ENCODE data around the gene DHRS7C.

Gene DHRS7C

GRCh38 chr17:9792181-9792840, 919 bp upstream of the DHRS7C start:
- H2BK120ac ChIP-seq (ENCODE audit: insufficient read depth, low read length, poor library complexity): no peak overlapping the region
- H3K79me2 ChIP-seq (ENCODE audit: control insufficient read depth, insufficient read depth, low read length, poor library complexity): no peaks in the 10 kb centered on the region
- H3K4ac ChIP-seq (ENCODE audit: low read depth, low read length): no peak overlapping the region
- H2BK5ac ChIP-seq (ENCODE audit: low read depth, low read length, poor library complexity): no peak overlapping the region
- H4K8ac ChIP-seq (ENCODE audit: low read depth, low read length): no peak overlapping the region
- no peak overlapping the region for H3K9ac ChIP-seq (ENCODE audit: low read length)
- DNase-seq: peak in 1 of 2 donors; percentile 60
- no CpG with 5 or more reads among the region's 15 CpGs for WGBS (ENCODE audit: extremely low coverage, insufficient coverage, insufficient read length)
- H3K23ac ChIP-seq (ENCODE audit: low read length): no peak overlapping the region
- H4K91ac ChIP-seq (ENCODE audit: low read depth, low read length): no peak overlapping the region
- no peak overlapping the region for H3K14ac ChIP-seq (ENCODE audit: low read length)
- no peak overlapping the region for H4K12ac ChIP-seq (ENCODE audit: low read depth, low read length)
- H3K4me3 ChIP-seq (ENCODE audit: low read depth, low read length): peak overlapping the region; percentile 5
- no peak overlapping the region for H2AFZ ChIP-seq (ENCODE audit: insufficient read depth, low read length, poor library complexity)
- no peaks in the 10 kb centered on the region for H3K36me3 ChIP-seq (ENCODE audit: control insufficient read depth in 1 of 2, insufficient read depth in 2 of 2, low read length in 2 of 2)
- no peak overlapping the region for H2BK12ac ChIP-seq (ENCODE audit: low read length)
- no peaks in the 10 kb centered on the region for H3K79me1 ChIP-seq (ENCODE audit: low read length)
- no peak overlapping the region for H3K18ac ChIP-seq (ENCODE audit: low read length)
- H3K4me2 ChIP-seq (ENCODE audit: low read length): no peak overlapping the region
- H3K27me3 ChIP-seq (ENCODE audit: insufficient read depth, low read length): no peaks in the 10 kb centered on the region
- H3K9me3 ChIP-seq (ENCODE audit: insufficient read depth, low read depth, low read length): no peaks in the 10 kb centered on the region
- H3K4me1 ChIP-seq (ENCODE audit: control insufficient read depth in 1 of 2, insufficient read depth in 2 of 2, low read length in 2 of 2): no peaks in the 10 kb centered on the region
- H2AK5ac ChIP-seq (ENCODE audit: low read length): no peak overlapping the region
- no peak overlapping the region for H3K27ac ChIP-seq (ENCODE audit: low read depth, low read length)

GRCh38 chr17:9790316-9790715, 1.1 kb downstream of the DHRS7C start:
- Histone ChIP-seq H2AK5ac (ENCODE audit: low read length) (no peak overlapping the region), H4K12ac (ENCODE audit: low read depth, low read length) (no peak overlapping the region), H4K91ac (ENCODE audit: low read depth, low read length) (no peak overlapping the region), H3K4me2 (ENCODE audit: low read length) (no peak overlapping the region), H2BK5ac (ENCODE audit: low read depth, low read length, poor library complexity) (no peak overlapping the region), H3K36me3 (ENCODE audit: control insufficient read depth in 1 of 2, insufficient read depth in 2 of 2, low read length in 2 of 2) (no peaks in the 10 kb centered on the region), H3K79me1 (ENCODE audit: low read length) (no peaks in the 10 kb centered on the region), H3K9ac (ENCODE audit: low read length) (no peak overlapping the region), H3K4me3 (ENCODE audit: low read depth, low read length) (no peak overlapping the region), H4K8ac (ENCODE audit: low read depth, low read length) (no peak overlapping the region), H2BK12ac (ENCODE audit: low read length) (no peak overlapping the region), H3K79me2 (ENCODE audit: control insufficient read depth, insufficient read depth, low read length, poor library complexity) (no peaks in the 10 kb centered on the region), H3K9me3 (ENCODE audit: insufficient read depth, low read depth, low read length) (no peaks in the 10 kb centered on the region), H3K14ac (ENCODE audit: low read length) (no peak overlapping the region), H3K23ac (ENCODE audit: low read length) (no peak overlapping the region), H3K4me1 (ENCODE audit: control insufficient read depth in 1 of 2, insufficient read depth in 2 of 2, low read length in 2 of 2) (no peaks in the 10 kb centered on the region), H3K27ac (ENCODE audit: low read depth, low read length) (no peak overlapping the region), H3K27me3 (ENCODE audit: insufficient read depth, low read length) (no peaks in the 10 kb centered on the region), H2BK120ac (ENCODE audit: insufficient read depth, low read length, poor library complexity) (no peak overlapping the region), H2AFZ (ENCODE audit: insufficient read depth, low read length, poor library complexity) (no peak overlapping the region), H3K18ac (ENCODE audit: low read length) (no peak overlapping the region), H3K4ac (ENCODE audit: low read depth, low read length) (no peak overlapping the region)
- no CpG with 5 or more reads among the region's 4 CpGs for WGBS (ENCODE audit: extremely low coverage, insufficient coverage, insufficient read length)
- no peak for DNase-seq

- Histone ChIP-seq H3K79me2 (ENCODE audit: control insufficient read depth, insufficient read depth, low read length, poor library complexity) (no peaks in the 10 kb centered on the region), H2BK5ac (ENCODE audit: low read depth, low read length, poor library complexity) (no peak overlapping the region), H2AK5ac (ENCODE audit: low read length) (no peak overlapping the region), H3K9me3 (ENCODE audit: insufficient read depth, low read depth, low read length) (no peaks in the 10 kb centered on the region), H3K4me2 (ENCODE audit: low read length) (no peak overlapping the region), H3K4ac (ENCODE audit: low read depth, low read length) (no peak overlapping the region), H3K9ac (ENCODE audit: low read length) (no peak overlapping the region), H3K4me3 (ENCODE audit: low read depth, low read length) (no peak overlapping the region), H3K27ac (ENCODE audit: low read depth, low read length) (no peak overlapping the region), H3K18ac (ENCODE audit: low read length) (no peak overlapping the region), H4K91ac (ENCODE audit: low read depth, low read length) (no peak overlapping the region), H3K23ac (ENCODE audit: low read length) (no peak overlapping the region), H3K4me1 (ENCODE audit: control insufficient read depth in 1 of 2, insufficient read depth in 2 of 2, low read length in 2 of 2) (no peaks in the 10 kb centered on the region), H3K14ac (ENCODE audit: low read length) (no peak overlapping the region), H2BK12ac (ENCODE audit: low read length) (no peak overlapping the region), H4K8ac (ENCODE audit: low read depth, low read length) (no peak overlapping the region), H4K12ac (ENCODE audit: low read depth, low read length) (no peak overlapping the region), H3K27me3 (ENCODE audit: insufficient read depth, low read length) (no peaks in the 10 kb centered on the region), H2BK120ac (ENCODE audit: insufficient read depth, low read length, poor library complexity) (no peak overlapping the region), H3K36me3 (ENCODE audit: control insufficient read depth in 1 of 2, insufficient read depth in 2 of 2, low read length in 2 of 2) (no peaks in the 10 kb centered on the region), H3K79me1 (ENCODE audit: low read length) (no peaks in the 10 kb centered on the region), H2AFZ (ENCODE audit: insufficient read depth, low read length, poor library complexity) (no peak overlapping the region)
- DNase-seq: no peak
- no CpG with 5 or more reads among the region's 8 CpGs for WGBS (ENCODE audit: extremely low coverage, insufficient coverage, insufficient read length)
Measured at GRCh38 chr17:9788601-9789000, 2.8 kb downstream of the DHRS7C start.

- H3K23ac ChIP-seq (ENCODE audit: low read length): no peak overlapping the region
- H3K4ac ChIP-seq (ENCODE audit: low read depth, low read length): no peak overlapping the region
- WGBS (ENCODE audit: extremely low coverage, insufficient coverage, insufficient read length): no CpG with 5 or more reads among the region's 2 CpGs
- no peak for DNase-seq
- no peak overlapping the region for H4K91ac ChIP-seq (ENCODE audit: low read depth, low read length)
- no peak overlapping the region for H2BK5ac ChIP-seq (ENCODE audit: low read depth, low read length, poor library complexity)
- H2BK12ac ChIP-seq (ENCODE audit: low read length): no peak overlapping the region
- H3K9ac ChIP-seq (ENCODE audit: low read length): no peak overlapping the region
- no peak overlapping the region for H2AK5ac ChIP-seq (ENCODE audit: low read length)
- H3K4me2 ChIP-seq (ENCODE audit: low read length): no peak overlapping the region
- no peak overlapping the region for H3K27ac ChIP-seq (ENCODE audit: low read depth, low read length)
- no peak overlapping the region for H2BK120ac ChIP-seq (ENCODE audit: insufficient read depth, low read length, poor library complexity)
- H3K18ac ChIP-seq (ENCODE audit: low read length): no peak overlapping the region
- no peaks in the 10 kb centered on the region for H3K36me3 ChIP-seq (ENCODE audit: control insufficient read depth in 1 of 2, insufficient read depth in 2 of 2, low read length in 2 of 2)
- H3K9me3 ChIP-seq (ENCODE audit: insufficient read depth, low read depth, low read length): no peaks in the 10 kb centered on the region
- no peaks in the 10 kb centered on the region for H3K27me3 ChIP-seq (ENCODE audit: insufficient read depth, low read length)
- no peak overlapping the region for H2AFZ ChIP-seq (ENCODE audit: insufficient read depth, low read length, poor library complexity)
- H3K79me1 ChIP-seq (ENCODE audit: low read length): no peaks in the 10 kb centered on the region
- H4K8ac ChIP-seq (ENCODE audit: low read depth, low read length): no peak overlapping the region
- H3K79me2 ChIP-seq (ENCODE audit: control insufficient read depth, insufficient read depth, low read length, poor library complexity): no peaks in the 10 kb centered on the region
- no peak overlapping the region for H4K12ac ChIP-seq (ENCODE audit: low read depth, low read length)
- H3K4me1 ChIP-seq (ENCODE audit: control insufficient read depth in 1 of 2, insufficient read depth in 2 of 2, low read length in 2 of 2): no peaks in the 10 kb centered on the region
- no peak overlapping the region for H3K4me3 ChIP-seq (ENCODE audit: low read depth, low read length)
- no peak overlapping the region for H3K14ac ChIP-seq (ENCODE audit: low read length)
Measured at GRCh38 chr17:9784544-9784943, 6.8 kb downstream of the DHRS7C start.

All from trophoblast cell (in vitro differentiated cells and primary cell).